HG03520 (cell line): ENCODE data around the gene ZMYND11.
"Not testable (repeated sequence)": the region's sequence is repeated elsewhere in the genome, so short reads cannot be mapped to it uniquely, and the experiment has no call there.

Source experiments
- ATAC-seq: cut with Tn5 transposase; IDR thresholded peaks from one replicate; pipeline ENCODE4 v1.9.1; 2021; ENCODE audit warnings: mild to moderate bottlenecking, moderate library complexity; ENCODE audit not compliant: unreplicated experiment

ZMYND11 gene

DNA sequence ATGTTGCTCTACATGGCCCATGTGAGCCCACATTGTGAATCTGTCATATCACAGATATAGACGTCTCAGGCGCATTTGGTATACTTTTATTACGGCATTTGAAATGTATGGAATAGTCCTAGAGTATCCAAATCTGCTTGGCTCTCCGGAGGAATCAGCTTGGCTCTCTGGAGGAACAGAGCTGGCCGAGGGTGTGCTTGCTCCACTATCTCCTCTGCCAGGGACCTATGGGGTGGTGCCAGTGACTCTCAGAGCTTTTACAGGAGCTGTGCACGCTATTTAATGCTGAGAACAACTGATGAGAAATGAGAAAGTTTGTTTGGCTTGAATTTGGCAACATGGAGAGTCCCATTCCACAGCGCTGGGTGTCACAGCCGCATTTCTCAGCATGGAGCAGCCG, 144.0 kb downstream of the ZMYND11 start:
- no peak for ATAC-seq

DNA sequence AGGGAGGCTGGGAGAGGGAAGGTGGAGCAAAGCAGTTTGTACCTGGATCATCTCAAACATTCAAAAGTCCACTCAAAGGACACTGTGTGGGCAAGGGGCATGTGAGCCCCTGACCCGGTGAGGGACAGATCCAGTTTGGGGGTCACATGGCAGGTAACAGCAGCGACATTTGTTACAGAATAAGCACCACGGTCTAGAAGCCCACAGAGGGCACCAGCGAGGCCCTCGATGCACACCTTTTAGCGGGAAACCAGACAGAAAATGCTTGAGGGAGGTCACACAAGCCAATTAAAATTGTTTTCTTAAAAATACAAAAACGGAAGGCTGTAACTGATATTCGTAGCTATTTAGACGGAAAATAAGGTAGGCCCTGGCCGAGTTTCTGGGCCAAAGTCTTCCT, 144.4 kb downstream of the ZMYND11 start:
- no peak for ATAC-seq

DNA sequence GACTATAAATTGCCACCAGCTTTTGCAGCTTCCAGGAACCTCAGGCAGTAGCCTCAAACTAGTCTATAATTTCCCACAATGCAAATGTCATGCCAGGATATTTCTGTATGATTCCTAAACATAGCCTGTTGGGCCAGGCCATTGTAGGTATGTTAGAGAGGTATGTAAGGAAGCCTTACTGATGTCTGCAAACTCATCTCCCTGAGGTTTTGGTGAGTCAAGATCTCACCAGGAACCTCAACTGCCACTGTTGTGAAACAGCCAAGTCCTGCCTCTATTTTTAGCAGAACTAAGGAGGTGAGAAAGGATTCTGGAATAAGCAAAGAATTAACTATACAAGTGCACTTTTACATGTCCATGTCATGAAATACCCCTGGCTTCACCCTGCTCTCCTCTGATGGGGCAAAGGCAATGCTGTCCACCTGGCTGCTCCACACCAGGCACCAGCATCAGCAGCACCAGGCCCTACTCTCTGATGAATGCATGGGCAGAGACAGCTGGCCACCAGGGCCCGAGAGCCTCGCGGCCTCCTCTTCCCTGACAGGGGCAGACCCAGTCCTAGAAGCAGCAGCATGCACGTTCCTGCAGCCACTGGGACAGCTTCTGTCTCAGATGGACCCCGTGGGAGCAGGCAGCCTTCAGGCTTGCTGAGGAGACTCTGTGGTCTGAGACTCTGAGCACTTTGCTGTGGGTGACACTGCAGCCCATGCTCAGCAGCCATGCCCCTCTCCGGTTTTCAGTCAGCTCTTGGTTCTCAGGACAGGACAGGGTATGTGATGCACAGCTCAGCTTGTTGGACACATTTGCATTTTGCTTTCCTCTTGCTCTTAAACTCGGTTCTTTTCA, 147.3 kb downstream of the ZMYND11 start:
- no peak for ATAC-seq

DNA sequence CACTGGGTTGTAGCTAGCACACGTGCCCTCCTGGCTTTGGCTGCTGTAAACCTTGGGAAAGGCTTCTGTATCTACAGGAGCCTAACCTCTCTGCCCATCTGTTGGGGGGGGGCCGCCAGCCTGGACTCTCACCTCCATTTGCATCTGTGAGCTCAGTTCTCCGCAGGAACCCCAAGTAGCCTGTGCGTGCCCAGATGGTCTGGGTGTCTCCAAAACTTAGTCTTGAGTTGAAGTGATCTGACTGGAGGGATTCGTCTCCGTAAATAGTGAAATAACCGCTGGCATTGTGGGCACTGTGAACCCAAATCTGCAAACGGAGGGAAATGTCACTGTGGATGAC, 147.9 kb downstream of the ZMYND11 start:
- ATAC-seq = no peak

DNA sequence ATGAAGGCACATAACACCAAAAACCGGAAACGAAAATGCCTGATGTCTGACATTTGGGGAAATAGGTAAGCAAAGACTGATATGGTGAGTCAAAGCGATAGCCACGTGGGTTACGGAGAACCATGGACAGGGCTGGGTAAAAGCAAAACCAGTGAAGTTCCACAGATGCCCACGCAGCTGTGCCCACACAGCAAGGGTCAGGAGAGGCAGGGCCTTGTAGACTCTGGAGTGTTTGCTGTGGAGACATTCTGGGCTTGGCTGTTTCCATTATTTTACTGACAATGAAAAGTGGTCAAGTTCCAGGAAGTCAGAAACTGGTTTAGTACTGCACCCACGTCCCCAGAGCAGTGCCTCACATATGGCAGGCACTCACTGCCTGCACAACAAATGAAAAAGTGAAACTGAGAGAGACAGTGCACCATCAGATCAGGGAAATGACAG, 148.7 kb downstream of the ZMYND11 start:
- ATAC-seq = peak; percentile 82

DNA sequence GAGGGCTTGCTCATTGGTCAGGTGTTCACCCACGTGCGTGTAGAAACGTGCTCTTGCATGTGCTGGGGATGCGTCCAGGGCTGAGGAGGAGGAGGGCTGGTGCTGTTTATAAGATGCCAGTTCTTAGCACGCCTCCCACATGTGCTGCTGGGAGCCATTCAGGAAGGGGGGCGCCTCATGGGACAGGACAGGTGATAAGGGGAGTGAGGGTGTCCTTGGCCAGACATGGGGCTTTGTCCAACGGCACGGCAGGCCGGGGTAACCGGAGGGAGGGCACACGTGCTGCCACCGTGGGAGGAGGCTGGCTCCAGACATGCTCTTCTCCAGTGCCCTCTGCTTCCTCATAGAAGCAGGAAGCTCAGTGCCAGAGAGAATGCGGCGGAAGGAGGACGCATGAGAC, 150.0 kb downstream of the ZMYND11 start:
- ATAC-seq = no peak

DNA sequence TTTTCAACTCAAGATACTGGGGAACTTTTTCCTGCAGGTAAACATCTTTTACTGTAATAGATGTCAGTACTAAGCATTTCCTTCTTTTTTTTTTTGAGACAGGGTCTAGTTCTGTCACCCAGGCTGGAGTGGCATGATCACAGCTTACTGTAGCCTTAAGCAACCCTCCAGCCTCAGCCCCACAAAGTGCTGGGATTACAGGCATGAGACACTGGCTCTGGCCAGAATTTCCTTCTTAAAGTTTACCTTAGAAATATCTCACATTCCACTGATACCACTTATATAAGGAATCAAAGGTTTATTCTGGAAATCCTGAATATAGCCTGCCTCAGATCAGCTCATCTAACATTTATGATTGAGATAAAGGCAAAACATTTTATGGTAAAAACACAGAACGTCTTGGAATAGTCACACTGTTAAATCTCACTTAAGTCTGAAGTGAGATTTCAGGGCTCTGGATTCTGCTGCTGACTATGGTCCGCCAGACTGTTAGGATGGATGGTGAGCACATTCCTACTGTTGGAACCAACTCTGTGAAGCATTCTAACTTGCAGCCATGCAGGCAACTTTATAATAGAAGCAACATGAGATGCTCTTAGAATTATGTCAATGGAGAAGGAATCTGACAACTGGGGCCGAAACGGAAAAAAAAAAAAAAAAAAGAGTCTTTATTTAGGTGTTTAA, 151.9 kb downstream of the ZMYND11 start:
- ATAC-seq = no peak

DNA sequence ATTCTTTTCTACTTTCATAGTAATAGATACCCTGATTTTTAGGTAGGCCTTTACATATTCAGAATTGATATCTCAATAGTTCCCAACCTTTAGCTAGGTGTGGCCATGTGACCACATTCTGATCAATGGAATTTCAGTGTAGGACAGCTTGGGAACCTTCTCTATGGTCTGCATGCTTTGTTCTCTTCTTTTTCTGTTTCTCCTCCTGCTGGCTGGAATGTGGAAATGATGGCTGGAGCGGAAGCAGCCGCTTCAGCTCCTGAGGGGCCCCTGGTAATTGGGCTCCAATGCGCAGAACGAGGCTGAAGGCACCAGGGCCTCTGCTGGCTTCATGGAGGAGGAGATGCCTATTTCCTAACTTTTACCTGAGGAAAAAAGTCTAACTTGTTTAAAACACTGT, 152.6 kb downstream of the ZMYND11 start:
- ATAC-seq = no peak

DNA sequence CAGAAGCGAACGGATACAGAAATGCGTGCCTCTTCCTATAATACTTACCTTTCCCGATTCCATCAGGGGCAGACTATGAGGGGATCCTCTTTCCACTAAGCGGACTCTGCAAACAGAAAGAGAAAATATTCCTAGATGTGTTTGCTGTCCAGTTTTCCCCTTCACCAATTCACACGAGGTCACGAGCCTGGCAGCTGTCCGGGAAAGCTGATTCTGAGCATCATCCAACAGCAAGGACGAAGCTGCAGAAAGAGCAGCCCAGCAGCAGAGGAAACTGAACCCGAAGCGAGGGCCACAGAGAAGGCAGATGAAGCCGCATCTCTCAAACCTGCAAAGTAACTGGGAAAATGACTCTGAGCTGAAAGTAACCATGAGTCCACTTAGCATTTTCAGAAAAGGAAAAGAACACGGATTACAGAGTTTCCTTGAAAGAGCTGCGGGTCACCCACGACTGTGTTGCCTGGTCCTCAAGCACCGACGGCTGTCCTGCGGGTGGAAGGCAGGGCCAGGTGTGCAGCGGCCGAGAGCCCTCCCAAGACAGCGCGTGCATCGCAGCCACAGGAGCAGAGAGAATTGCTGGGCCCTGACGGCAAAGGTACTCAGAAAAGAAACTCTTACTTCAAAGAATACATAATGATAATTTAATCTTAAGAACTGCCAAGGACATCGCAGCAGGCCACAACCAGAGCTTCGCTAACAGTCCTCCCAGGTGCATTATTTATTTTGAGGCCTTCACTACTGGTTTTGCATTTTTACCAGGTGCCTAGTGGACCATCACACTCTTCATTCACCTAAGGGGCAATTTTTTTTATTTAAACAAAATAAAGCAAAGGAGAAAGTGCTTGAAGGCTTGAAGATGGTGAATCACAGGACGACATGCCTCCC, 153.3 kb downstream of the ZMYND11 start:
- no peak for ATAC-seq

DNA sequence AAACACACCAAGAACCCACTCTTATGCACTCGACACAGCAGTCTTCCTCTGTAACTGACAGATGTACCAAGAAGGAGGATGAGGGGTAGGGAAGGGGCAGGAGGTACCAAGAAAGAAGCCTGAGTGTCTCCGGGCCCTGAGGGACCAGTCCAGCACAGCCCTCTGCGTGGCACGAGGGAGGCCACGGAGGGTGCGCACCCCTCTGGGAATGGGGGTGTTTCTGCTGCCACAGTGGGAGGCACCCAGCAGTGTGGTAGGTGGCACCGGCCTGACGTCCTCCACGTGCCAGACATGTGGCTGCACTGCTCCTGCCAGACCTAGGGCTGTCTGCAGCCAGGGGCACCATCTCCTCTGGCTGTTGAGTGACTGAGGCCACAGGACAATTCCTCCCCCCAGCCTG, 154.3 kb downstream of the ZMYND11 start:
- no peak for ATAC-seq

DNA sequence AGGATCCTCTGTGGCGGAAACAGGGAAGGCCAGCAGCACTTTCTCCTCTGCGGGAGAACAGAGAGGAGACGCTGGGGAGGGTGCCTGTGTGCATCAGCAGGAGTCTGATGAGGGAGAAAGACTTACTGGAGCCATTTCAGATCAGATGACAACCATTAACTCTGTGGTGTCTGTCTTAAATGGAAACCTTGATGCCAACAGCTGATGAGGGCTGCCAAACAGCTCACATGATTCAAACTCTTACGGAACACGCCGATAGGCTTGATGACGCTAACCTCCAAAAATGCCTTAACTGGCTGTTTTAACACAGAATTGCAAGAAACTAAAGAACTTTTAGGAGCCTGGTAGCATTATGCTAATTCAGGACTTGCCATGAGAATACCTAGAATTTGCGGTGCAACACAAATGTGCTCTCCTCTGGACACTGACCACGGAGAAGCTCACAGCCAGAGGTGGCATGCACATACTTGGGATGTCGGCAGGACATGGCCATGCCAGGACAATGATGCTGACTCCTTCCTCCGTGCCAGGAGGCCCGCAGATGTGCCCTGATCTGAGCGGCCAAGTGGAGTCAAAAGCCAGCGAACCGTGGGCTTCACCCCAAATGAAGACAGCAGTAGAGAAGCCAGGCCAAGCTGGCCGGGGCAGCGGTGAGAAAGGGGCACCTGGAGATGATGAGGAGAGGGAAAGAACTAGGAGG, 154.9 kb downstream of the ZMYND11 start:
- ATAC-seq = no peak

DNA sequence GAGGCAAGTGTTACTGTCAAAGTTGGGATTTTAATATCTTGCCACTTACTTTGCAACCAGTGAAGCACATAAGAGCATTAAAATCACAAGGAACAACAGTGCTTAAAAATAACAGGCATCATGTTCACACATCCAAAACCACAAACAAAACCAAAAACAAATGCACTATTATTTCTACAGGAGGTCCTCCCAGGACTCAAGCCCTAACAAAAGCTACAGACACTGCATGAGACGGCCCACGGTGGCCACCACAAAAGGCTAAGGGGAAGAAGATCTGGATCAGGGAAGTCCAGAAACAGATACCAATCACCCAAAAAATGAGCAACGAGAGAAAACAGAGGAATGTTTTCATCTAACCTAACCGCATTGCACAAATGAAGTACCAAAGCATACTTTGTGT, 158.4 kb downstream of the ZMYND11 start:
- ATAC-seq = no peak

DNA sequence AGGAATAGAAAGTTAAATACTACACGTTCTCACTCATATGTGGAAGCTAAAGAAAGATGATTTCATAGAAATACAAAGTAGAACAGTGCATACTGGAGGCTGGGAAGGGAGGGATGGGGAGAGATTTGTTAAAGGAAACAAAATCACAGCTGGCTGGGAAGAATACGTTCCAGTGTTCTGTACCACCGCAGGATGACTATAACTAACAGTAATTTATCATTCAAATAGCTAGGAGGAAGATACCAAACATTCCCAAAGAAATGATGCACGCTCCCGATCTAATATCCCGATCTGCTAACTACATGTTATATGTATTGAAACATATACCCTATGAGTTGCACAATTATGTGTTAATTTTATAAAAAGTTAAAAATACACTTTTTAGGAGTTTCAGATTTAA, 162.3 kb downstream of the ZMYND11 start:
- ATAC-seq = no peak

DNA sequence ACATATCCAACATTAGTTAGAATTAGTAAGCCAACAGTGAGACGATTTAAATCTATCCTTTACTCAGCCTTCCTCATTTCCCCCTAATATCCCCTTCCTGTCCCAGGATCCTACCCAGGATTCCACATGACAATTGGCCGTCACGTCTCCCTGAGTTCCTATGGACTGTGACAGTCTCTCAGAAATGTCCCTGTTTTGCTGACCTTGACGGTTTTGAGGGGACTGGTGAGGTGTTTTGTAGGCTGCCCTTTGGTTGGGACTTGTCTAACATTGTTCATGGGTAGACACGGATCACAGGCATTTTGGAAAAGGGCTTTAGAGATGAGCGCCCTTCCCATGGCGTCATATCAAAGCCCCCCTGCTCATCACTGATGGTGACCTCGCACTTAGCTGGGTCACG, 162.8 kb downstream of the ZMYND11 start:
- no peak for ATAC-seq

DNA sequence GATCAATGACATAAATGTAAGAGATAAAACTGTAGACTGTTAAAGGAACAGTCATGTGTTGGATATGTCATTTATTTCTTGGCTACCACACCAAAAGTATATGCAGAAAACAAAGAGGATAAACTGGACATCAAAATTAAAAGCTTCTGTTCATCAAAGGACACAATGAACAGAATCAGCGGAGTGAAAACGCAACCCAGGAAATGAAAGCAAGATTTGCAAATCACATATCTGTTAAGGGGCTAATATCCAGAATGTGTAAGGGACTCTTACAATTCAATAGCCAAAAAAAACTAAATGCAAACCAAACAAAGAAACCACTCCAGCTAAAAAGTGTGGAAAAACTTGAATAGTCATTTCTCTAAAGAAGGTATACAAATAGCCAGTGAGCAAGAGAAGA, 164.3 kb downstream of the ZMYND11 start:
- peak; percentile 28 for ATAC-seq

DNA sequence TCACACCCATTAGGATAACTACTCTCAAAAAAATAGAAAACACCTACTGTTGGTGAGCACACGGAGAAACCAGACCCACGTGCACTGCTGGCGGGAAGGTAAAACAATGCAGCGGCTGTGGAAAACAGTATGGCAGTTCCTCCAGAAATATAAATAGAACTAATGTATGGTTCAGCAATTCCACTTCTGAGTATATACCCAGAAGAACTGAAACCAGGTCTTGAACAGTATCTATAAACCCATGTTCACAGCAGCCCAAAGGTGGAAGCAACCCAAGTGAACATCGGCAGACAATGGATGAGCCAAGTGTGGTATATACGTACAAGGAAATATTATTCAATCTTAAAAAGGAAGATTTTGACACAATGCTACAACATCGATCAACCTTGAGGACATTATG, 164.7 kb downstream of the ZMYND11 start:
- peak; percentile 71 for ATAC-seq

DNA sequence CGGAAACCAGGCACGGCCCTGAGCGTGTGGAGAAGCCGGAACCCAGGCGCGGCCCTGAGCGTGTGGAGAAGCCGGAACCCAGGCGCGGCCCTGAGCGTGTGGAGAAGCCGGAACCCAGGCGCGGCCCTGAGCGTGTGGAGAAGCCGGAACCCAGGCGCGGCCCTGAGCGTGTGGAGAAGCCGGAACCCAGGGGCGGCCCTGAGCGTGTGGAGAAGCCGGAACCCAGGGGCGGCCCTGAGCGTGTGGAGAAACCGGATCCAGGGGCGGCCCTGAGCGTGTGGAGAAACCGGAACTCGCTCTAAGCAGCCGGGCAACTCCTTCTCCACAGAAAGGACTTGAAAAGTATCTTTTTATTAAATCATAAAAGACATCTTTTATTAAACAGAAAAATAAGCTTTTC, 165.3 kb downstream of the ZMYND11 start:
- not testable (repeated sequence) for ATAC-seq

DNA sequence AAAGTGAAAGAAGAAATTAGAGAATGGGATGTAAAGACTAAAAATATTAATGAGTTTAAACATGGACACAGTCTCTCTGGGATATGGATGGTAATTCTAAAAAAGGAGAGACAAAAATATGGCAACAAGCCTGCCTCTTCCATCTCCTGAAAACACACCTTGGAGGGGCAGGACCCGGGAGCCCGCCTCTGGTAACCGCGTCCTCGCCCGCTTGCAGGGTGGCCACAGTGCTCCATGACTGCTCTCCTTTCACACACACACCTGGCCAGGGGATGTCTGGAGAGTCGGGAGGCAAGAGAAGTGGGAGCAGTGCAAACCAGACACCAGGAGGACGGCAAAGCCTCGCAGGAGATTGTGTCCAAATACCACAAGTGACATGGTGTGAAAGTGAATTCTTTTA, 166.3 kb downstream of the ZMYND11 start:
- no peak for ATAC-seq
